GM12891 (cell line): ENCODE measurements around the gene AFF4.

Experiments used
- POLR2A ChIP-seq: IDR thresholded peaks from 2 replicates; pipeline ENCODE4 v1.6.1; 2011; ENCODE audit warnings: low read depth, low read length, control low read depth
- POLR2AphosphoS5 ChIP-seq: IDR thresholded peaks from 2 replicates; pipeline ENCODE4 v1.6.1; 2011; ENCODE audit warnings: low read depth, low read length, control low read depth

DNA sequence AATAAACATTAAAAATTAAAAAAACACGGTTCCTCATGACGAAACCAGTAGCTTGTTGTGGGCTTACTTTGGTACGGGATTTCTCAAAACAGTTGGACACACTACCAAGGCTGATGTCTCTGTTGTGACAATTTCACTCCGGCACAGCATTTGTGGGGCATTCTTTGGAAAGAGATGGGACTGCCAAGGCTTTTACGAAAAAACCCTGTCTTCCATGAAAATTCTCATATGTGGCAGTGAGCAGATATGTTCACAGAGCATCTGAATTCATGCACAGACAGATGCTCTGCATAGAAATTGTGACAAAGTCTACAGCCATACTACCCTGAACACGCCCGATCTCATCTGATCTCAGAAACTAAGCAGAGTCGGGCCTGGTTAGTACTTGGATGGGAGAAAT is 115.2 kb downstream of the AFF4 start:
- TF ChIP-seq POLR2A: no peak
- TF ChIP-seq POLR2AphosphoS5: no peak
